AG10803 (cell line): ENCODE data around the gene CDK5RAP2.
A peak's percentile ranks its signal among the peaks of the same experiment; 100 is the strongest.
"Not testable (repeated sequence)": the region's sequence is repeated elsewhere in the genome, so short reads cannot be mapped to it uniquely, and the experiment has no call there.

Source experiments
- DNase-seq: peaks from one replicate; pipeline ENCODE4 v3.0.0; 2010; ENCODE audit warnings: low read depth
- H3K4me3 ChIP-seq: 2 replicates; pipeline ENCODE4 v1.5.1; 2011; ENCODE audit warnings: mild to moderate bottlenecking, low read length, control low read depth
- CTCF ChIP-seq: conservative IDR thresholded peaks from 2 replicates; pipeline ENCODE4 v1.5.1; 2011; ENCODE audit warnings: mild to moderate bottlenecking, low read length, control low read depth, inconsistent platforms

Gene CDK5RAP2

GRCh38 chr9:120500733-120501132, 79.2 kb downstream of the CDK5RAP2 start:
- no peak for TF ChIP-seq CTCF
- H3K4me3 ChIP-seq = no peak overlapping the region
- no peak for DNase-seq

GRCh38 chr9:120497865-120498264, 82.1 kb downstream of the CDK5RAP2 start:
- not testable (repeated sequence) for H3K4me3 ChIP-seq, DNase-seq

- DNase-seq = not testable (repeated sequence)
Measured at GRCh38 chr9:120496438-120496837, 83.5 kb downstream of the CDK5RAP2 start.

GRCh38 chr9:120490888-120491595, 88.9 kb downstream of the CDK5RAP2 start:
- no peak overlapping the region for H3K4me3 ChIP-seq
- peak; percentile 53 for DNase-seq
- 0 out of 2 replicates have a peak, but pooled peaks have one; percentile 8 for TF ChIP-seq CTCF

More at GRCh38 chr9:120496438-120496837, 83.5 kb downstream of the CDK5RAP2 start:
- H3K4me3 ChIP-seq = not testable (repeated sequence)

- no peak for DNase-seq
- no peak overlapping the region for H3K4me3 ChIP-seq
- no peak for TF ChIP-seq CTCF
Measured at GRCh38 chr9:120486835-120487234, 93.1 kb downstream of the CDK5RAP2 start.

GRCh38 chr9:120486347-120486746, 93.6 kb downstream of the CDK5RAP2 start:
- no peak for TF ChIP-seq CTCF
- DNase-seq = peak; percentile 83
- no peak overlapping the region for H3K4me3 ChIP-seq

- TF ChIP-seq CTCF = no peak
Measured at GRCh38 chr9:120485788-120486187, 94.2 kb downstream of the CDK5RAP2 start.

GRCh38 chr9:120484162-120484561, 95.8 kb downstream of the CDK5RAP2 start:
- TF ChIP-seq CTCF = no peak
- no peak for DNase-seq
- H3K4me3 ChIP-seq = no peak overlapping the region

More at GRCh38 chr9:120485788-120486187, 94.2 kb downstream of the CDK5RAP2 start:
- H3K4me3 ChIP-seq = no peak overlapping the region
- no peak for DNase-seq
